Neural cell (in vitro differentiated cells): Measurements from ENCODE around the gene PRKACA. TPM values are rescaled to one million over a fixed set of nuclear protein-coding genes. Genes with fewer than 3 reads are reported as not detected.

Source experiments
- H2AFZ ChIP-seq: fragments of 200-600, 300-800 bp; sonication (generic), shearing (Covaris generic); 2 replicates; pipeline ENCODE4 v1.6.0; 2014; ENCODE audit warnings: low read depth, mild to moderate bottlenecking, antibody characterized with exemption, low read length, moderate library complexity
- H3F3A ChIP-seq: fragments of 200-600 bp; shearing (Covaris generic); 2 replicates; pipeline ENCODE4 v1.6.1; 2016; ENCODE audit warnings: mild to moderate bottlenecking, moderate library complexity, mixed read lengths, antibody characterized with exemption, low read length; ENCODE audit not compliant: insufficient read depth, poor library complexity, severe bottlenecking
- H3K27ac ChIP-seq: fragments of 200-600, 300-800 bp; sonication (generic), shearing (Covaris generic); 2 replicates; pipeline ENCODE4 v1.5.1; 2014; ENCODE audit warnings: mild to moderate bottlenecking, low read length, moderate library complexity
- H3K27me3 ChIP-seq: fragments of 300-800, 200-600 bp; sonication (generic), shearing (Covaris generic); 2 replicates; pipeline ENCODE4 v1.6.0; 2014; ENCODE audit warnings: mild to moderate bottlenecking, low read depth, low read length, moderate library complexity; ENCODE audit not compliant: insufficient read depth
- H3K36me3 ChIP-seq: fragments of 300-800, 200-600 bp; sonication (generic), shearing (Covaris generic); 2 replicates; pipeline ENCODE4 v1.5.1; 2014; ENCODE audit warnings: mild to moderate bottlenecking, antibody characterized with exemption, low read length, moderate library complexity; ENCODE audit not compliant: insufficient read depth
- H3K4me2 ChIP-seq: fragments of 300-800, 200-600 bp; sonication (generic), shearing (Covaris generic); 2 replicates; pipeline ENCODE4 v1.6.0; 2014; ENCODE audit warnings: mild to moderate bottlenecking, low read length
- H3K4me3 ChIP-seq: fragments of 300-800, 200-600 bp; sonication (generic), shearing (Covaris generic); 2 replicates; pipeline ENCODE4 v1.5.1; 2014; ENCODE audit warnings: mild to moderate bottlenecking, low read length, moderate library complexity
- H3K79me2 ChIP-seq: fragments of 200-600 bp; shearing (Covaris generic); replicated peaks from 2 replicates; pipeline ENCODE4 v1.6.0; 2014; ENCODE audit warnings: mild to moderate bottlenecking, low read length, moderate library complexity; ENCODE audit not compliant: insufficient read depth
- H3K9ac ChIP-seq: fragments of 300-800, 200-600 bp; sonication (generic), shearing (Covaris generic); 2 replicates; pipeline ENCODE4 v1.6.1; 2016; ENCODE audit warnings: mild to moderate bottlenecking, low read length, mixed read lengths
- H3K9me2 ChIP-seq: fragments of 200-600 bp; shearing (Covaris generic); 2 replicates; pipeline ENCODE4 v1.6.1; 2016; ENCODE audit warnings: mild to moderate bottlenecking, low read length, mixed read lengths; ENCODE audit not compliant: insufficient read depth
- H3K9me3 ChIP-seq: fragments of 200-600, 300-800 bp; sonication (generic), shearing (Covaris generic); 2 replicates; pipeline ENCODE4 v1.6.1; 2016; ENCODE audit warnings: mild to moderate bottlenecking, mixed run types, low read length, moderate library complexity, mixed read lengths
- H4K20me1 ChIP-seq: fragments of 200-600 bp; shearing (Covaris generic); 2 replicates; pipeline ENCODE4 v1.6.1; 2016; ENCODE audit warnings: mild to moderate bottlenecking, mixed run types; ENCODE audit not compliant: insufficient read depth
- CTCF ChIP-seq: fragments of 450-650 bp; IDR thresholded peaks from 2 replicates; pipeline ENCODE4 v1.5.1; 2014; ENCODE audit warnings: antibody characterized with exemption, mild to moderate bottlenecking, moderate library complexity; ENCODE audit not compliant: poor library complexity, severe bottlenecking
- EP300 ChIP-seq: fragments of 450-650 bp; conservative IDR thresholded peaks from 2 replicates; pipeline ENCODE4 v1.6.1; 2014; ENCODE audit warnings: antibody characterized with exemption, mild to moderate bottlenecking, moderate library complexity; ENCODE audit not compliant: poor library complexity, severe bottlenecking
- EZH2 ChIP-seq: fragments of 200-600, 300-800 bp; shearing (Covaris generic), sonication (generic); IDR thresholded peaks from 2 replicates; pipeline ENCODE4 v1.6.1; 2014; ENCODE audit warnings: antibody characterized with exemption, low read length, borderline replicate concordance, mild to moderate bottlenecking; ENCODE audit not compliant: insufficient read depth, poor library complexity, severe bottlenecking
- MXI1 ChIP-seq: fragments of 450-650 bp; conservative IDR thresholded peaks from 2 replicates; pipeline ENCODE4 v1.6.1; 2014; ENCODE audit warnings: antibody characterized with exemption, mild to moderate bottlenecking; ENCODE audit not compliant: poor library complexity, severe bottlenecking
- POLR2AphosphoS5 ChIP-seq: IDR thresholded peaks from 2 replicates; pipeline ENCODE4 v1.6.1; 2012
- RAD21 ChIP-seq: fragments of 450-650 bp; conservative IDR thresholded peaks from 2 replicates; pipeline ENCODE4 v1.6.1; 2014; ENCODE audit warnings: antibody characterized with exemption, mild to moderate bottlenecking, moderate library complexity
- REST ChIP-seq: IDR thresholded peaks from 2 replicates; pipeline ENCODE4 v1.6.1; 2012; ENCODE audit warnings: borderline replicate concordance
- SMC3 ChIP-seq: fragments of 450-650 bp; conservative IDR thresholded peaks from 2 replicates; pipeline ENCODE4 v1.6.1; 2014; ENCODE audit warnings: antibody characterized with exemption, mild to moderate bottlenecking, moderate library complexity; ENCODE audit not compliant: poor library complexity
- TAF1 ChIP-seq: IDR thresholded peaks from 2 replicates; pipeline ENCODE4 v1.6.1; 2012; ENCODE audit warnings: low read depth
- polyA plus RNA-seq: library from polyadenylated mRNA; depleted of rRNA; stranded (reverse); fragments of >200 nt; gene quantifications from 2 replicates; pipeline ENCODE4 v1.2.3, GENCODE V29; 2014

The PRKACA gene
- polyA plus RNA-seq, 1 donor from 2014 or later, result 11.7 TPM

- Histone ChIP-seq H3K27ac (no peak overlapping the region), H3K36me3 (no peaks in the 10 kb centered on the region), H3K79me2 (no peaks in the 10 kb centered on the region), H3K9me3 (no peaks in the 10 kb centered on the region), H3K9ac (no peak overlapping the region), H3K4me2 (no peak overlapping the region), H3F3A (no peaks in the 10 kb centered on the region), H3K27me3 (peaks cover 1% of the 10 kb centered on the region), H4K20me1 (no peaks in the 10 kb centered on the region), H2AFZ (no peak overlapping the region), H3K9me2 (no peaks in the 10 kb centered on the region), H3K4me3 (no peak overlapping the region)
- TF ChIP-seq REST (no peak), POLR2AphosphoS5 (no peak), CTCF (no peak), SMC3 (no peak), RAD21 (no peak), EP300 (no peak), TAF1 (no peak), EZH2 (no peak)
These were observed 64.5 kb downstream of the PRKACA start for GRCh38 chr19:14053032-14053431.

- H2AFZ ChIP-seq, result no peak overlapping the region
- no peaks in the 10 kb centered on the region for H3K36me3 ChIP-seq
- H3K27ac ChIP-seq, result no peak overlapping the region
- no peak overlapping the region for H3K4me3 ChIP-seq
- no peaks in the 10 kb centered on the region for H3F3A ChIP-seq
- no peaks in the 10 kb centered on the region for H3K27me3 ChIP-seq
- H3K79me2 ChIP-seq, result no peaks in the 10 kb centered on the region
- no peak overlapping the region for H3K4me2 ChIP-seq
- no peaks in the 10 kb centered on the region for H3K9me2 ChIP-seq
- TF ChIP-seq POLR2AphosphoS5, result no peak
- TF ChIP-seq TAF1, result no peak
- no peak for TF ChIP-seq REST
- TF ChIP-seq EZH2, result no peak
- no peak for TF ChIP-seq EP300
- no peak for TF ChIP-seq CTCF
- no peak for TF ChIP-seq SMC3
- no peak for TF ChIP-seq MXI1
- TF ChIP-seq RAD21, result no peak
- no peak overlapping the region for H3K9ac ChIP-seq
- no peaks in the 10 kb centered on the region for H3K9me3 ChIP-seq
- no peaks in the 10 kb centered on the region for H4K20me1 ChIP-seq
These were observed 65.1 kb downstream of the PRKACA start for GRCh38 chr19:14052470-14052869.
